GM06990 (cell line): ENCODE measurements around the gene VASH1.

ENCODE experiments used
- DNase-seq: peaks from one replicate; pipeline ENCODE4 v3.0.0-alpha.2; 2011; ENCODE audit not compliant: insufficient read length; ENCODE audit errors: extremely low read depth
- H3K27me3 ChIP-seq: replicated peaks from 2 replicates; pipeline ENCODE4 v1.6.0; 2011; ENCODE audit warnings: low read length; ENCODE audit not compliant: control insufficient read depth, insufficient read depth
- H3K36me3 ChIP-seq: 2 replicates; pipeline ENCODE4 v1.5.1; 2011; ENCODE audit warnings: low read length; ENCODE audit not compliant: control insufficient read depth, insufficient read depth
- H3K4me3 ChIP-seq: replicated peaks from 2 replicates; pipeline ENCODE4 v1.5.1; 2011; ENCODE audit warnings: low read depth, mild to moderate bottlenecking, control low read depth, low read length
- CTCF ChIP-seq: IDR thresholded peaks from 2 replicates; pipeline ENCODE4 v1.5.1; 2011; ENCODE audit warnings: low read length, control low read depth, mild to moderate bottlenecking, inconsistent platforms; ENCODE audit not compliant: insufficient read depth, poor library complexity, severe bottlenecking

Gene VASH1

GRCh38 chr14:76781648-76782051 is 20.4 kb downstream of the VASH1 start:
- Histone ChIP-seq H3K36me3 (peaks cover 15% of the 10 kb centered on the region), H3K4me3 (no peak overlapping the region), H3K27me3 (no peaks in the 10 kb centered on the region)
- DNase-seq: no peak
- TF ChIP-seq CTCF: no peak

- no peak for TF ChIP-seq CTCF
- peaks cover 15% of the 10 kb centered on the region for H3K36me3 ChIP-seq
- no peaks in the 10 kb centered on the region for H3K27me3 ChIP-seq
Measured at GRCh38 chr14:76782115-76782884, 21.0 kb downstream of the VASH1 start.

GRCh38 chr14:76782885-76783566 is 21.8 kb downstream of the VASH1 start:
- no peak overlapping the region for H3K4me3 ChIP-seq
- H3K36me3 ChIP-seq: peaks cover 15% of the 10 kb centered on the region
- TF ChIP-seq CTCF: no peak
- H3K27me3 ChIP-seq: no peaks in the 10 kb centered on the region
- DNase-seq: no peak

More at GRCh38 chr14:76782115-76782884, 21.0 kb downstream of the VASH1 start:
- DNase-seq: no peak
- H3K4me3 ChIP-seq: no peak overlapping the region

GRCh38 chr14:76784266-76784874 is 23.1 kb downstream of the VASH1 start:
- DNase-seq: no peak
- Histone ChIP-seq H3K4me3 (no peak overlapping the region), H3K27me3 (no peaks in the 10 kb centered on the region), H3K36me3 (peaks cover 21% of the 10 kb centered on the region)
- TF ChIP-seq CTCF: no peak

- no peak for DNase-seq
- H3K4me3 ChIP-seq: no peak overlapping the region
- H3K27me3 ChIP-seq: no peaks in the 10 kb centered on the region
- H3K36me3 ChIP-seq: peaks cover 21% of the 10 kb centered on the region
- peak; percentile 79 for TF ChIP-seq CTCF
Measured at GRCh38 chr14:76784881-76785280, 23.6 kb downstream of the VASH1 start.
